ENCODE measurements around the gene FKBP15. TPM values are rescaled to one million over a fixed set of nuclear protein-coding genes. Genes with fewer than 3 reads are reported as not detected.

The FKBP15 gene
- total and polyA plus RNA-seq, 2 of the 13 experiments (the other 11 are each of a cell fraction or from before 2014, with no cell fraction given): 12.3 to 18.6 TPM

GRCh38 chr9:113205861-113206260 lies 15.2 kb downstream of the FKBP15 start:
- Histone ChIP-seq H3K27me3 (ENCODE audit: control insufficient read depth in 1 of 2, insufficient read depth in 2 of 2, low read length in 2 of 2) (no peaks in the 10 kb centered on the region), H3K4me3 (replicated peaks in 1 of 3; ENCODE audit: insufficient read depth in 1 of 3, low read depth in 2 of 3, low read length in 3 of 3) (no peak overlapping the region), H3K27ac (ENCODE audit: extremely low read length, insufficient read depth, low read length) (no peak overlapping the region), H3K4me1 (ENCODE audit: insufficient read depth, low read length) (no peaks in the 10 kb centered on the region; the same call in 1 of the 2 replicates), H3K79me2 (ENCODE audit: insufficient read depth, low read length) (no peaks in the 10 kb centered on the region), H3K4me2 (ENCODE audit: low read depth, low read length) (no peak overlapping the region), H2AFZ (ENCODE audit: low read length) (no peak overlapping the region), H3K9me3 (ENCODE audit: low read length) (no peaks in the 10 kb centered on the region), H4K20me1 (ENCODE audit: insufficient read depth, low read length) (no peaks in the 10 kb centered on the region), H3K36me3 (replicated peaks in 1 of 2; ENCODE audit: control insufficient read depth in 1 of 2, insufficient read depth in 2 of 2, low read length in 2 of 2) (peaks cover 8 to 53% of the 10 kb centered on the region in 2 experiments; a peak in 3 of 5 replicates), H3K9ac (ENCODE audit: insufficient read depth, low read depth, low read length) (no peak overlapping the region)
- DNase-seq (ENCODE audit: low spot score): no peak
- 91% methylated on average over 1 of the region's 1 CpG for WGBS (ENCODE audit: low lambda C conversion rate)
- intact Hi-C loops (cut with micrococcal nuclease; ENCODE audit: unreplicated experiment) (no loop called here), in situ Hi-C loops (cut with HindIII; ENCODE audit: extremely low pct_ligation_motif_present, low pct_unique_long_range_greater_than_20kb) (no loop called here)
- BruUV-seq (replicated peaks): no TSS peak
- ChIA-PET POLR2A (no interaction called here), CTCF (ENCODE audit: low intra/inter-chr PET ratio, low total read pairs) (no interaction called here)
- TF ChIP-seq MTA3 (CRISPR knock-in tag; IDR thresholded peaks at IDR 0.05) (no peak), IRF9 (CRISPR knock-in tag; IDR thresholded peaks at IDR 0.05; ENCODE audit: borderline replicate concordance) (no peak), IKZF4 (CRISPR knock-in tag; IDR thresholded peaks at IDR 0.05; ENCODE audit: borderline replicate concordance, low read depth, not compliant biosample characterization) (no peak), WIZ (CRISPR knock-in tag; IDR thresholded peaks at IDR 0.05) (no peak), PATZ1 (CRISPR knock-in tag; IDR thresholded peaks at IDR 0.05) (no peak), KMT2B (CRISPR knock-in tag; IDR thresholded peaks at IDR 0.05) (no peak), ZZZ3 (CRISPR knock-in tag; IDR thresholded peaks at IDR 0.05; ENCODE audit: borderline replicate concordance) (no peak), KLF6 (CRISPR knock-in tag; IDR thresholded peaks at IDR 0.05) (no peak), ARID2 (CRISPR knock-in tag; IDR thresholded peaks at IDR 0.05; ENCODE audit: borderline replicate concordance) (no peak), ZNF83 (CRISPR knock-in tag; IDR thresholded peaks at IDR 0.05; ENCODE audit: borderline replicate concordance) (no peak)
- no peak for ATAC-seq
- no peak for FAIRE-seq

Measured in HepG2 (cell line).